GM12892 (cell line): Measurements from ENCODE around the gene UGCG.

Experiments used
- POLR2A ChIP-seq: IDR thresholded peaks from 2 replicates; pipeline ENCODE4 v1.6.1; 2011; ENCODE audit warnings: low read depth, low read length, control low read depth
- POLR2AphosphoS5 ChIP-seq: IDR thresholded peaks from 2 replicates; pipeline ENCODE4 v1.6.1; 2011; ENCODE audit warnings: low read depth, low read length, control low read depth
- TAF1 ChIP-seq: IDR thresholded peaks from 2 replicates; pipeline ENCODE4 v1.6.1; 2011; ENCODE audit warnings: low read depth, mild to moderate bottlenecking, control low read depth, low read length, borderline replicate concordance

DNA sequence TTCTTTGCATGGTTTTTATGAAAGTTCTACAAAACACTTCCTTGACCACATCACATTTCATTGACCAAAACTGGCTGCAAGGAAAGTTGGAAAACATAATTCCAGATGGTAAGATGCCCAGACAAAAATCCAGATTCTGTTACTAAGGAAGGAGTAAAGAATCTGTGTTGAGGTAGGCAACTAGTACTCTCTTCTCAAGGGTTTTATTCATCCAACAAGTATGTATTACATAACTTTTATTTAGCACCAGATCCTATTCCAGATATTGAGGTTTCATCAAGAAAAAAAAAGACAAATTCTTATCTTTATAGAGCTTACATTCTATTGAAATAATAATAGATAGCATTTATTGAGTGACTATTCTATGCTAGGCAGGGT lies 43.2 kb upstream of the UGCG start:
- TF ChIP-seq POLR2A (no peak), TAF1 (no peak), POLR2AphosphoS5 (no peak)
